Endometrial microvascular endothelial cells (primary cell): ENCODE data around the gene ABCA3. TPM values are rescaled to one million over a fixed set of nuclear protein-coding genes. Genes with fewer than 3 reads are reported as not detected.
"Not testable (repeated sequence)": the region's sequence is repeated elsewhere in the genome, so short reads cannot be mapped to it uniquely, and the experiment has no call there.

Experiments used
- in situ Hi-C: cut with HindIII; loops from 2 replicates; pipeline ENCODE4 v1.10.0; 2017; ENCODE audit warnings: low sequenced_read_pairs, low pct_unique_long_range_greater_than_20kb; ENCODE audit errors: inconsistent ontology term
- total RNA-seq: library from RNA; depleted of rRNA; stranded (reverse); fragments of >200 nt; gene quantifications from one replicate; pipeline ENCODE4 v1.2.3, GENCODE V29; 2015; ENCODE audit errors: inconsistent ontology term

ABCA3 gene
- total RNA-seq, 1 donor from 2014 or later, result 43.3 TPM

DNA sequence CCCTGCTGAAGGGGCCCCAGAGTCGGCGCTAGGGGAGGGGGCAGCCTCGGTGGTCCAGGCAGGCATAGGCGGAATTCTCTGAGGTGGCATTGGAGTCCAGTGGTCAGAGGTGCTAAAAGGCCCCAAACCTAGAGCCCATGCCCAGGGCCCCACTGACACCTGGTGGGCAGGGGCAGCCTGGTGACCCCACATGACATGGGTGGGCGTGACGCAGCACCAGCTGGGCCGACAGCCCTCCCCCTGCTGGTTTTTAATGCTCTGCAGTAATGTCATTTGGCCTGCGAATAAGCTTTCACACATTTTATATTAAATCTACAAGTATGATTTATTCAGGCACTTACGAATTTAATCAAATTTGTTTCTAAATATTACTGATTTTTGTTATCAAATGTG is 70.5 kb downstream of the ABCA3 start:
- in situ Hi-C loops, result no loop called here

DNA sequence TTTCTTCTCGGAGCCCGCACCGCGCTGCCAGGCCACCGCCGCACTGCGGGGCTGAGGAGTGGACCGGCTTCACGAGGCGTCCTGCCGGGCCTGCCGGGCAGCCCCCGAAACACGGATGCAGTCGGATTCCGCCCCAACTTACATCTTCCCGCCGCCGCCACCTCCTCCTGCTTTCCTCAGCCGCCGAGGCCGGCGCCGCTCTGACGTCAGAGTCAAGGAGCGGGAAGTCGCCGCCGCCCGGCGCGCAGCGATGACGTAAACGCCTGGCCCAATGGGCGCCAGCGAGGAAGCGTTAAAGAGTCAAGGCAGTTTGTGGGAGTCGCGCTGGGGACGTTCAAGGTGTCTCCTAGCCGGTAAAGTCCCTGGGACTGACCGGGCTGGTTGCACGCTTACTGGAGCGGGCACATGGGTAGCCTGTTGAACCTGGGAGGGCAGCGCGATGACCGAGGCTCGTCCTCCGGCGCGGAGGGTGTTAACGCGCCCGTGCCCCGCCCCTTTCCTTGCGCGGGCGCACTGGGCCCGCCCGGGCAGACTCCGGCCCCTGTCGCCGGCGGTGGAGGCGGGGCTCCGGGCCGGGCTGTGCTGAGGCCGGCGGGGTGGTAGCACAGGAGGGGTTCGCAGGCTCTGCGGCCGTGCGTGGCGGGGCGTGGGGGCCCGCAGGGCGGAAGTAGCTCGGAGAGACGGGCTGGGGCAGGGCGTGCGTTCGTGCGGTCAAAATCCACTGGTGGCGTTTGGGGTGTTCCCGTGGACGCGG is 72.4 kb downstream of the ABCA3 start, which contains the start of gene RNPS1:
Gene RNPS1 (minus strand): TSS at position 214 of the 754 bp plus-strand sequence. CDS start 3,483 bp downstream, outside the sequence.
- in situ Hi-C loops, result no loop called here

DNA sequence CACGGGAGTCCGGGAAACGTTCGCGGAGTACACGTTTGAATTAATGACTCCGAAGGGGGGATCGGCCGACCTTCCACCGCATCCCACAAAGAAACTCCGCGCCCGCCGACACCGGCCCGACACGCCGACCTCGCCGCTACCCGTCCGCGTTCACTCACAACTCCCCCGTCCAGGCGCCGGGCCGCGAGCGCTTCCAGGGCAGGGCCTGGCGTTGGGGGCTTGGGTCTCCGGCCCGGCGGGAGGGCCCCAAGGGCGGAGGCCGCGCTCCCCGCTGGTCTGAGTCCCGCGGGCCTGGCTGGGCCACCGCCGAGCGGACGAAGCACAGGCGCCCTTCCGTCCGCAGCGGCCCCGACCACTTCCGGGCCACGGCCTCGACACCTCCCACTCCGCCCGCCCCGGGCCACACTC is 73.0 kb downstream of the ABCA3 start:
- in situ Hi-C loops, result not testable (repeated sequence)

- in situ Hi-C loops, result not testable (repeated sequence)
Observed at GRCh38 chr16:2266887-2267286, 73.6 kb downstream of the ABCA3 start.

DNA sequence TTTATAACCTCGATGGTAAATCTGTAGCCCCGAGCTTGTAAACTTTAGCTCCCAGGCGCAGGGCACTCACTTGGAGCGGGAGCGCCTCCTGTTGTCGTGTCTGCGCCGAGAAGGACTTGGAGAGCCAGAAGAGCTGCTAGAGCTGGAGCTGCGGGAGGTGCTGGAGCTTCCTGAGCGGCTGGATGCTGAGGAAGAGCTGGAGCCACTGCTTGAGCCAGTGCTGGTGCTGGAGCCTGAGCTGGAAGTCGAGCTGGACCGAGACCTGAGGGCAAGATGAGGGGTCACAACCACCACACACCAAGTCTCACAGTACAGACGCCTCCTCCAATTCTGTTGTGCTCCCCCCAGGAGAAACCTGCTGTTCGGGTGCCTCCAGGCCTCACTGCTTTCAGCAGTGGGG is 77.5 kb downstream of the ABCA3 start:
- in situ Hi-C loops, result not testable (repeated sequence)

GRCh38 chr16:2260250-2260649 is 80.3 kb downstream of the ABCA3 start:
- in situ Hi-C loops, result no loop called here

DNA sequence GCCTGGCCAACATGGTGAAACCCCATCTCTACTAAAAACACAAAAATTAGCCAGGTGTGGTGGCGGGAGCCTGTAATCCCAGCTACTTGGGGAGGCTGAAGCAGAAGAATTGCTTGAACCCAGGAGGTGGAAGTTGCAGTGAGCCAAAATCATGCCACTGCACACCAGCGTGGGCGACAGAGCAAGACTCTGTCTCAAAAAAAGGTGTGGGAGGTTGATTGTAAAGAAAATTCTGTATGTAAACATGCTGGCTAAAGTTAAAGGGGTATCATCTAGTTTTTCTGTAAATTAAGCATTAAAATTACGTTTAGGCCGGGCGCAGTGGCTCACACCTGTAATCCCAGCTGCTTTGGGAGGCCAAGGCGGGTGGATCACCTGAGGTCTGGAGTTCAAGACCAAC is 82.0 kb downstream of the ABCA3 start:
- in situ Hi-C loops, result not testable (repeated sequence)

GRCh38 chr16:2257726-2258125 is 82.8 kb downstream of the ABCA3 start:
- in situ Hi-C loops, result no loop called here

- in situ Hi-C loops, result no loop called here
Observed at GRCh38 chr16:2256531-2257140, 83.9 kb downstream of the ABCA3 start.

DNA sequence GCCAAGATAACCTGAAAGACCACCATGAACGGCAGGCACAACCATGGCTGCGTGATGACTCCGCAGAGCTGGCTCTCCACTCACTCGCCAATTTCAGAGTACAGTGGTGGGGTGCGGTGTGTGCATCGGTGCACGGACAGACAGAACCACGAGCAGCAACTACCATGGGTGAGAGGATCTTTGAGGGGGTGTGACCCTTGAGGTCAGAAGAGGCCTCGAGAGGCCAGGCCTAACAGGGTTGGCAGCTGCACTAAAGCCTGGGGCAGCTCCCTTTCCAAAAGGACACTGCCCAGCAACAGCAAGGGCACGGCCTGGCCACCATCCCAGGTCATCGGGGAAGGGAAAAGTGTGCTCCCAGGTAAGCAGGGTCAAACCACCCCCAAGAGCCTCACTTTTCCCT is 87.2 kb downstream of the ABCA3 start:
- in situ Hi-C loops, result no loop called here

- in situ Hi-C loops, result no loop called here
Observed at GRCh38 chr16:2252806-2253148, 87.8 kb downstream of the ABCA3 start.

GRCh38 chr16:2251296-2252111 is 89.0 kb downstream of the ABCA3 start, which contains the start of gene ECI1:
Gene ECI1 (minus strand): TSS chr16:2251587. CDS start chr16:2251566, 21 bp downstream.
- in situ Hi-C loops, result no loop called here

- in situ Hi-C loops, result no loop called here
Observed at GRCh38 chr16:2250652-2251295, 89.8 kb downstream of the ABCA3 start.

DNA sequence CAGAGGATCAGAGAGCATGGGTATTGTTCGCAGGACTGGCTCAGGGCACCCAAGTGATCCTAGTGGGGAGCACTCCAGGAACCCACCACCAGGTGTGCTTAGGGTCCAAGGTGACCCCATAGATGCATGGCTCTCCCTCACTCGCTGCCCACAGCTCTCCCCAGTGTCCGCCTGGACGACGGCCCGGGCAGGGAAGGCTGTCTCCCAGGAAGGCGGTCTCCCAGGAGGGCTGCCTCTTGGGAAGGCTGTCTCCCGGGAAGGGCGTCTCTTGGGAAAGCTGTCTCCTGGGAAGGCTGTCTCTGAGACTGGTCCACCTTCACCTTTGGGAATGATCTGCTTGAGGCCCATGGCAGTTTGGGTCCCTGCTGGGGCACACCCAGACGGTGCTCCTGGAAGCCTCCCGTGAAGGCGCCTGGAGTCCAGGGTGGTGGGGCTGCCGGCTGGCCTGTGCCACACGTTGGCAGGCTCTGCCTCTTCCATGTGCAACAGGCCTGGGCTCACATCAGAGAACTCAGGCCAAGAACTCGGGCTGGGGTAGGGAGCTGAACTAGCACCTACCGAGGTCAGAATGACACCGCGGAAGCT is 94.1 kb downstream of the ABCA3 start:
- in situ Hi-C loops, result no loop called here

DNA sequence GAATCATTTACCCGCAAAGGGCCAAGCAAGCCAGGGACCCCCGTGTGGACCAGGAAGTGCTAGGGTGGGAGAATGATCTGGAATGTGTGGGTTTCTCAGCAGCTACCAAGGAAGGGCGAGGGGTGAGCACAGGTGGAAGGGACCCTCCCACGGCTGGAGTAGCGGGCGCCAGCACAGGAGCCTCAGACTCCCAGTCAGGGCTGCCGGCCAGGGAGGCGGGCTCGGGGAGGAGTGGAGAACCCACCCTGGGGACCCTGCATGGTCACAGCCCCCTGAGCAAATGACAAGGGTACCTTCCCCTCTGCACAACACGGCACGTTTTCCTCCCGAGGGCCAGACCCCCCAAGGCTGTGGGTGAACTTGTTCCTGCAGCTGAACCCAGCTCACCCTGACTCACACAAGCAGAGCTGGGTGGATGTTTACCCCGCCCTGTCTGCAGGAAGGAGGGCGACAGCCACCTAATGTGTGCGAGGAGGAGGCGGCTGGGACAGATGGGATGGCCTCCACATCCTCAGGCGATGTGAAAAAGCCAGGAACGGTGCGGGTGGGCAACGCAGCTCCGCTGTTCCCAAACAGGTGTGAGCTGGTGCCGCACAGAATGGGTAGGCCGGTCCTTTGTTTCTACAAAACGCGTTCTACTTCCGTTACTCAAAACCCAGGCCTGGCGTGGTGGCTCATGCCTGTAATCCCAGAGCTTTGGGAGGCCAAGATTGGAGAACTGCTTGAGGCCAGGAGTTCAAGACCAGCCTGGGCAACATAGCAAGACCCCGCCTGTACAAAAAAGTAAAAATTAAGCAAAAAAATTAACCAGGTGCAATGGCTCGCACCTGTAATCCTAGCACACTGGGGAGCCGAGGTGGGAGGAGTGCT is 95.4 kb downstream of the ABCA3 start:
- in situ Hi-C loops, result no loop called here

GRCh38 chr16:2244301-2244700 is 96.2 kb downstream of the ABCA3 start:
- in situ Hi-C loops, result no loop called here

DNA sequence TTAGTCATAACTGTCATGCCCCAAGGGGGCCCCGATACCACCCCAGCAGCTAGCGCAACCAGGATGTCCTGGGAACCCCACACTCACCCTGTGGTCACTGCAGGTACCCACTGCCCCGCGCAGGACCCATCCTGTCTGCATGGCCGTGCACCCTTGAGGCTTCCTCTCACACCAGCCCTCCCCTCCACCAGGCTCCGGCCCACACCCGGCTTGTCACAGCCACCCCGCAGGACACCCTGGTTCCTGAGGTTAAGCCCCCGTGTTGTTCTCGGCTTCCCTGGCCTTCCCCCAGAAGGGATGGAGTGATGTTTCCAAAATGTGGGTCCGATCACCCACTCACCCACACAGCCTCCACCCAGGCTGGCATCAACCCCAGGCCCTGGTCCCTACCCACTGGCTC is 96.7 kb downstream of the ABCA3 start:
- in situ Hi-C loops, result no loop called here

DNA sequence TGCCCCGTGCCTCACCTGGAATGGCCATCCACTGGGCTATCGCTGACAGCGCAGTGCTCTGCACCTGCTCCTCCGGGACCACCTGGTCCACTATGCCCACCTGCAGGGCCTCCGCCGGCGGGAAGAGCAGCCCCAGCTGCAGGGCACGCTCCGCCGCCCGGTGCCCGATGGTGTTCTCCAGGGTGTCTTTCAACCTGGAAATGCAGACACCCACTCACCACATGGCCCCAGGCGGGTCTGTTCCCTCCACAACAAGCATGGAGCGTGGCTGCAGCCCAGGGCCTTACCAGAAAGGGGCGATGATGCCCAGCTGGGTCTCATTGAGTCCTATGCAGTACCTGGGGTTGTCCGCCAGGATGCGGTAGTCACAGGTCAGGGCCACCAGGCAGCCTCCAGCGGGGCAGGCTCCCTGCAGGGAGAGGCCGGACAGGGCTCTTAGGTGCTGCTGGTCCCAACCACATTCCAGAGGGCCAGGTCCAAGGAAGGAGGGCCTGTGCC is 97.4 kb downstream of the ABCA3 start:
- in situ Hi-C loops, result no loop called here
